IPS-NIHi11 (cell line): ENCODE results near the gene TMBIM6.
"Not testable (repeated sequence)": the region's sequence is repeated elsewhere in the genome, so short reads cannot be mapped to it uniquely, and the experiment has no call there.

Experiments
- DNase-seq: peaks from one replicate; pipeline ENCODE4 v3.0.0; 2012; ENCODE audit warnings: mixed read lengths, low spot score

TMBIM6 gene

DNA sequence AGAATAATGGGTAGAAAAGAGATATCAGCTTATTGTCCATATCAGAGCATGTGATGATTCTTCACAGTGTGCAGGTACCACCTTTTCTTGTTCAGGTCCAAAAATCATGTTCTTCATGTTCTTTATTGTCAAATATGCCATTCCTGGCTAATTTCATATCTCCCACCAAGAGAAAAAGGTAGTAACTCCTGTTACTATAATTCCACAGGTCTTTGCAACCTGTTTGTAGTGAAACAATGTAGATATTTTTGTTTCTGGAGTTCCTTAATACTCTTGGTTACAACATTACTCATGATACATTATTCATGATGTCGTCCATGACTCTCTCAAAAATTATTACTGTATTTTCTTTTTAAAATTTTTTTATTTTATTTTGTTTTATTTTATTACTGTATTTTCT, 11.3 kb upstream of the TMBIM6 start:
- DNase-seq = no peak

DNA sequence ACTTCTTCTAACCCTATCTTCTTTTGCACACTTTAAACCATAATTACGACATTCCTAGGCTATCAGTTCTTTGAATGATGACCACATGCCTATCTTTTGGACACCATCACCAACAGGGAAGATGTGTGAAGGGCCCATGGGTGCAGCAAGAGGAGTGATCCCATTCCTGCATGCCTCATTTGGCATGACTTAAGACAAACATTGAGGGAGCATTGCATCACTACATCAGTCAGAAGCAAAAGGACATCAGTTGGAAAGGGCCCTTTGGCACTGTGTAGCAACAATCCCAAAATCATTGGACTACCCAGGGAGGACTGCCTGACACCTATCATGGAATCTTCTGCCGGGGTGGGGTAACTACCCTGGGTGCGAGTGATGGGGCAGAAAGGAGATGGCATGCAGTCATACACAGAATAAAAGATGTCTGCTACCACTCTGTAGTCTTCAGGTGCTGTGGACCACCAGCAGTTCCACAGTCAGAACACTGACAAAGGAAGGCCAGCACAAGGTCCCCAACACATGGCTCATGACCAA, 10.7 kb upstream of the TMBIM6 start:
- DNase-seq = no peak

DNA sequence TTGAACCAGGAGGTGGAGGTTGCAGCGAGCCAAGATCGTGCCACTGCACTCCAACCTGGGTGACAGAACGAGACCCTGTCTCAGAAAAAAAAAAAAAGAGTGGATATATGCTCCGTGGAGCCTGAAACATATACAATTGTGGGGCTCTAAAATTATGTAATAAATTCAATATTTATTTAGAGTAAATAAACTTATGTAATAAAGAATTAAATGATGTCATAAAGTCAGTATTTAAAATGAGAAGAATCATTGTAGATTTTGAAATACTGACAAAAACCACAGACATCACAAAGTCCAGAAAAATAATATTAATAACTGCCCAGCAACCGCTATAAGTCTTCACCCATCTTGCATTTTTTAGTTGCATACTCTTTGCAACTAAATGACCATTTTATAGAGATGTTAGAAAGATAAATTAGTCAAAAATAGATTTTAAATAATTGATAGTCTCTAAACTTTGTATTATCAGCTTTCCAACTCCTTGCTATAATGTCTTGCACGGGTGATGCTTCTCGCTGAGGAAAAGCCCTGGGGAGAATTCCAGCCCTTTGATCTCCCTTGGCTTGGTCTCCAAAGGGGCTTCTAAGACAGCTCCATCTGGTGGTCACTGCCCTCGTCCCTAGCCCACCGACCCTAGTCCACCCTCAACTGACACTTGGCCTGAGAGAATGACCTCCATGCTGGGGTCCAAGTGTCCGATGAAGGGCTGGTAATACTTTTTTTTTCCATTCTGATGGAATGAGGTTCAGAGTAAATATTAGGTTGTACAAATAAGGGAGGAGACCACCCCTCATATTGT, 7.9 kb upstream of the TMBIM6 start:
- DNase-seq = peak; percentile 51

DNA sequence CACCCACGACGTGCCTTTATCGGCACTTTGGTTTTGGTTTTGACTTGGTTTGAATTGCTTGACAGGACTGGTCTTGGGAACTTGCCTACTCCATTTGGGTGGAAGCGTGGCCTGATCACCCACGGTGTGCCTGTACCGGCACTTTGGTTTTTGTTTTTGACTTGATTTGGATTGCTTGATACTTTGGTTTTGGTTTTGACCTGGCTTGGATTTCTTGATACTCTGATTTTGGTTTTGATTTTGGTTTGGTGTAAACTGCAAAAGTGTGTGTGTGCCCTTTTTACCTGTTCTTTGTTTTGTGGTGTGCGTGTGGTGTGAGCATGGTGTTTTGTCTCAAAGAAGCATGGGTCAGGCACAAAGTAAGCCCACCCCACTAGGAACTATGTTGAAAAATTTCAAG, 6.5 kb upstream of the TMBIM6 start:
- not testable (repeated sequence) for DNase-seq

DNA sequence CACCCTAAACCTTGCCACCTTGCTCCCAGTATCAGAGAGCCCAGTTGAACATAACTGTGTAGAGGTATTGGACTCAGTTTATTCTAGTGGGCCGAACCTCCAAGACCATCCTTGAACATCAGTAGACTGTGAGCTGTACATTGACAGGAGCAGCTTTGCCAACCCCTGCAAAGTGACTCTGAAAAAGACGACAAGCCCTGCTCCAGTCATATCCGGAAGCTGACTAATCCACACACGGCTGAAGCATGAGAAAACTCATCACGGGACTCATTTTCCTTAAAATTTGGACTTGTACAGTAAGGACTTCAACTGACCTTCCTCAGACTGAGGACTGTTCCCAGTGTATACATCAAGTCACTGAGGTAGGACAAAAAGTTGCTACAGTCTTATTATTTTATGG, 2.6 kb upstream of the TMBIM6 start:
- not testable (repeated sequence) for DNase-seq

DNA sequence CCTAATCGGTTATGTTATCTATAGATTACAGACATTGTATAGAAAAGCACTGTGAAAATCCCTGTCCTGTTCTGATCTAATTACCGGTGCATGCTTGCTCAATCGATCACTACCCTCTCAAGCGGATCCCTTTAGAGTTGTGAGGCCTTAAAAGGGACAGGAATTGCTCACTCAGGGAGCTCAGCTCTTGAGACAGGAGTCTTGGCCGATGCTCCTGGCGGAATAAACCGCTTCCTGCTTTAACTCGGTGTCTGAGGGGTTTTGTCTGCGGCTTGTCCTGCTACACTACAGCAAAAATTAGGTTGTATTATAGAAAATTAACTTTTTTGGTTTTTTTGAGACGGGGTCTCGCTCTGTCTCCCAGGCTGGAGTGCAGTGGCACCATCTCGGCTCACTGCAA, 1.1 kb upstream of the TMBIM6 start:
- not testable (repeated sequence) for DNase-seq

DNA sequence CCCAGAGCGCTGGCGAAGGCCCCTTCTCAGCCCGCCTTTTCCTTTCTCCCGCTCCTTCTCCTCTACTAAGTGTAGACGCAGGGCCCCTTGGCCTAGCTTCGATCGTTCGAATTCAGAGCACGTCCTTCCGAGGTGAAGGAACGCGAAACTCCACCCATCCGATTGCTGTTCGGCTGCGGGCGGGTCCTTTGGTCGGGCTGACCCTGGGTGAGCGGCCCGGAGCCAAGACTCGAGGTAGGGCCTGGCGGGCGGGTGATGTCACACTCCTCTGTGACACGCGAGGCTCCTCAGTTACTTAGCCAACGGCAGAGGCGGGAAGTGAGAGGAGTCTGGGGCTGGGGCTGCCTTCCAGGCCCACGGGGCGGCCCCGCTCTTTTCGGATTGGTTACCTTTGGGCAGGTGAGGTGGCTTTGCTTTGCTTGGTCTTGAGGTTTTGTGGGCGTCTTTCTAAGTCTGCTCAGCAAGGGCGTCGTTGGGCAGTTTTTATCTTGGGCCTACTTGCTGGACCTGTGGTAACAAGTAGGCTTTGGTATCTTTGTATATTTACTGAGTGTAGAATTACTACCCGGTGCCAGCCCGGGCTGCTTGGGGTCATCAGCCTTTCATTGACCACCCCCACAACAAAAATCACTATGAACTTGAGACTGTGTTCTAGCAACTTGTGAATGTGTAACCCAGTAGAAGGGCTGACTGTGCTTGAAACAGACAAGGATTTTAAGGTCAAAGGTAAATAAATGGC, 694 bp downstream of the TMBIM6 start:
- DNase-seq = peak; percentile 78

DNA sequence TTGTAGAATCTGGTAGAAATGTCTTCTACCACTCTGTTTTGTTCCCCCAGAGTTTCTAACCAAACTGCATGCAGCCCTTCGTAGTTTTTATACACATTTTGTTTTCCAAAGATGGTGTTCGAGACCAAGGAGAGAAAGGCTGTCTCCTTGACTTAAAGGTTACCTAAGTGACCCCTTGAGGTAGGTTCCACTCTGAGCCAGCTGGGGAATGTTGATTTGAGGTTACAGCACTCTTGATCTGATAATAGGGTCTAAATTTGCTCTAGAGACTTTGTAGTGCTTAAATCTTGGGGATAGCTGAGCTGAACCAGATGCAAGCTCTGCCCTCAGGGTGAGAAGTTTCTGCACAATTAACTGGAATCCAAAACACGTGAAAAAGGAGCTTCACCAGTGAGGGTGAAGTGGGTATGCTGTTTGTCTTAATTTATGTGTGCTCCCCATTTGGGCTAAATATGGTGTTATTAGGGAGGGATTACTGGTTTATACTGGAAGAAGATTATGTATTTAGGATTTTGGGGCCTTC, 3.1 kb downstream of the TMBIM6 start:
- DNase-seq = no peak

DNA sequence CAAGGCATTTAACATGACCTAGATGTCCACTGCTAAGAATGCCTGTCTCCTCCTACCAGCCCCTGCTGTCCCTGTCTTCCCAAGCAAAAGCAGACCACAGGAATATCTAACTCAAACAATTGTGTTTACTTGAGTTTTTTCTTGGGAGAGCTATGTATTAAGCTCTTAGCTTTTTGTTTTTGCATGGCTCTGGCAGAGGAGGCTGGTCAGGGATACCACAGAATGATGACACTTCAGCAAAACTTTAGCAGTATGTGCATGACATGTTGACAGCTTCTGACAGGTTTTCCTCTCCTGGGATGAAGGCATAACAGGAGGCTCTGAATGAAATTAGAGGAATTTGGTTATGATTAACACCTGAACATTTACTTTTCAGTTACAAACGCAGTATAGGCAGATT, 6.9 kb downstream of the TMBIM6 start:
- no peak for DNase-seq

DNA sequence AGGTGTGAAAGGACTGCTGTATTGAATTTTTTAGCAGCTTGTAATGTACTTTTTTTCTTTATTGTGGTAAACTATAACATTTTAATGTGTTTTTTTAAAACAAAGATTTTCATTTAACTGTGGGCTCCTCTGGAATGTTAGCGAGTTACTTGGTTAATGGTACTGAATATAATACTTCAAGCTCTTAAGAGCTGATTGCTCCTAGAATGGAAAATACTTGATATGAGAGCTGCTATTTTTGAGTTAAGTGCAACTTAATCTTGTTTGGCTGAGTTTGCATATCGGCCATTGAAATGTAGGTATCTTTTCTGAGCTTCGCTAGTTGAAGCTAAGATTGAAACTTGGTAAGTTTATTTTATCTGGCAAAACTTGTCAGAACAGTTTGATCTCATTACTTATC, 7.4 kb downstream of the TMBIM6 start:
- DNase-seq = no peak

DNA sequence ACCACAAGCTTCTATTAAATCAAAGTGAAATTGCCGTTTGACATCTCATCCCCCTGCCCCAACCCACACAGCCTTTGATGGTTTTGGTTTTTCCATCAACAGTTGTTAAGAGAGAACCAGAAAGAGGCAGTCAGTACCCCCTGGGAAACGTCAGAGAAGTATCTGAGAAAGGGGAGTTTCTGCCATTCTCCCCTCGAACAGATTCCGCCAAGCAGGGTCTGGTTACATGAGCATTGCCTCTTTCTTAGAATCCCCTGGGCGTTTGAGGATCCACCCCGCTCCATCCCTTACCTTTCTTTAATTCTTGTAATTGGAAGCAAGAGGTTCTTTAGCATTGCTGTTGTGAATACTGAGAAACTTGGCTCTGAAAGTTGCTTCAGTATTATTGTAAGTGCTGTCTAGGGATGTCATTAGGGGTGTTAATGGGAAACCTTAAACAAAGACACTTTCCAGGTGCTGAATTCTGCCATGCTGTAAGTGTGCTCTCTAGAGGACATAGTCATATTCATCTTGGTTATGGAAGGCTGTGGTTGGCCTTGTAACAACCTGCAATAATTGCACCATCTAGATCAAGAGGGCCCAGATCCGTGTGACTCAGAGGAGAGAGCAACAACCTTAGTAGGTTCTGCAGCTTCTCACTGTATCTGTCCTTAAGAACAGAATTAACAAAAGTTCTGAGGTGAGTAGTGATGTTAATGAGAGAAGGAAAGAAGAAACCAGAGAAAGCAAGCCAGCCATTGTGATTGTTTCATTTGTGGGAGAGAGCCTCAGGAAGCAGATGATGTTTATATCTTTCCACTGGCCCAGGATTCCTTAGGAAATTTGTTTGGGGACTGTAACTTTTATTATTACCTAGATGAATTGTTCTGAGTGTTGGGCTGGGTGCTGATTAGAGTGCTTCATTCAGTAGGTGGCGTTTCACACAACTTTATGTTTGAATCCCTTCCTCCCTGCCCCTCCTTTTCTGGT, 9.0 kb downstream of the TMBIM6 start:
- no peak for DNase-seq

DNA sequence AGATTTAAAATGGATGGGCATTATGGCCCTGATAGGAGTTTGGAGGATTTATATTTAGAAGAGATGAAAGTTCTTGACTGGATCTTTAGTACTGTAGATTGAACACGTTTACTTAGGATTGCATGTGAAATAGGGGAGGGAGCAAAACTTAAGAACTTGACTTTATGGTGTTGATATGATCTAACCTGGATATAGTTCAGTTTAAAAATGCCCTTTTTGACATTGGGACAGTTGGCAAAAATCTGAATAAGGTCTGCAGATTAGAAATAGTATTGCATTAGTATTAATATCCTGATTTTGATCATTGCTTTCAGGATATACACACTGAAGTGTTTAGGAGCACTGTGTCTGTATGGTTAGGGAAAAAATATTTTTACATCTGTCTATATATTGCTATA, 9.6 kb downstream of the TMBIM6 start:
- DNase-seq = no peak

DNA sequence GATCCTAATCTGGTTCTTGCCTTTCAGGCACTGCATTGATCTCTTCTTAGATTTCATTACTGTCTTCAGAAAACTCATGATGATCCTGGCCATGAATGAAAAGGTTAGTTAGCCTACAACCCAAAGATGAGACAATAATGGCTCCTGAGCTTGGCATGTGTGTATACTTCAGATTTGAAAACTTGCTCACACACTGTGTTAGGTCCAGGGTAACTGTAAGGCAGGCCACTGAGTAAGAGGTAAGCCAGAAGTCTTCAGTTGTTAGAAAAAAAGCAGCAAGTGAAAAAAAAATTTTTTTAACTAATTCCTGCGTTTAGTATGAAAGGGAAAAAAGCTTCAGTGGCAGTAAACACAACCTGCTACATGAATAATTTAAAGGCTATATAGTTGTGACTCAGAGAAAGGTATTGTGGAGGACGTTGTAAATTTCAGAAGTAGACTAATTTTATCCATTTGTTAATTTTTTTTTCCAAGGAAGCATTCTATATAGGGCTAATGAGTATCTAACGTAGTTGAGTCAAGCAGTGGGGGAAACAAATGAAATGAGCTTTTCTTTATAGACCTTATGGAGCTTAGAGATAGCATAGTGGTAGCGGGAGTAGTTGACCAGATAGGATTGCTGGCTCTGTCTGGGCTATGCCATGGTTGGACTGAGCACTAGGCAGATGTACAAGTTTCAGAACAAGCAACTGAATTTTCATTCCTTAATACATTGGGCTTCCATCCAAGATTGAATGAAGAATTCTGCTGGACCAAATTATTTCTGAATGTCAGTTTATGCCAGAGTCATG, 20.5 kb downstream of the TMBIM6 start:
- no peak for DNase-seq

DNA sequence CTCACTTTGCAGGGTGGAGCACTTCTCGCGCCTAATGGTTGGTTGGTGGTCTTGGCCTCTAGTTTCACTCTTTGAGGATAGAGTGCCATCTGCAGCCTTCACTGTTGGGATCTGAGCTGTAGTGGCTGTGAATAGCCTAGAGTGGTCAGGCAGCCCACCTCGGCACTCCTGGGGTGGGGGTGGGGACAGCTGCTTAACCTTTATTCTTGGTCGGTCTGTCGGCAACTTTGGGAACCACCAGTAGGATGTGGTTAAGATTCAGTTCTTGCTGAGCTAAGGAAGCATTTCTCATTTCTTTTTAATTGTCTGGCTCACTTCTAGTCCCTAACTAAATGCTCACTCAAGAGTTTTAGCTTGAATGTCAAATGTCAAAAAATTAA, 21.1 kb downstream of the TMBIM6 start:
- DNase-seq = no peak

DNA sequence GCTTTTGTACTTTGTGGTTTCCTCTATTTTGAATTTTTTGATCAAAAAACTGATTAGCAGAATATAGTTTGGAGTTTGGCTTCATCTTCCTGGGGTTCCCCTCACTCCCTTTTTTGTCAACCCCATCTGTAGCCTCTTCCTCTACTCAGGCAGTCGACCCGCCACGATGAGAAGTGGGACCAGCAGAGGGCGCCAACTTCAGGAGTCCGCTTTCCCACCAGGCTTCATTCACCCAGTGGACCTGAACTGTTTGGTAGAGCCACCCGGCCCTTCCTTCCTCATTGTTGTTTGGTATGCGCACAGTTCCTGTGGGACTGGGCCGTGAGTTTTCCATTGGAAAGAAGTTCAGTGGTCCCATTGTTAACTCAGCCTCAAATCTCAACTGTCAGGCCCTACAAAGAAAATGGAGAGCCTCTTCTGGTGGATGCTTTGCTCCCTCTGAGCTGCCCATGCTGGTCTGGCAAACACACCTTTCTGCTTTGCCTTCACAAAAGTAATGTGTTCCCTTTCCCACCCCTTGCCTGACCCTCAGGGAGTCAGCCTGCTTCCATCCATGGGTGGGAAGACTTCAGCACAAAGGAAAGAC, 21.7 kb downstream of the TMBIM6 start:
- peak; percentile 84 for DNase-seq

DNA sequence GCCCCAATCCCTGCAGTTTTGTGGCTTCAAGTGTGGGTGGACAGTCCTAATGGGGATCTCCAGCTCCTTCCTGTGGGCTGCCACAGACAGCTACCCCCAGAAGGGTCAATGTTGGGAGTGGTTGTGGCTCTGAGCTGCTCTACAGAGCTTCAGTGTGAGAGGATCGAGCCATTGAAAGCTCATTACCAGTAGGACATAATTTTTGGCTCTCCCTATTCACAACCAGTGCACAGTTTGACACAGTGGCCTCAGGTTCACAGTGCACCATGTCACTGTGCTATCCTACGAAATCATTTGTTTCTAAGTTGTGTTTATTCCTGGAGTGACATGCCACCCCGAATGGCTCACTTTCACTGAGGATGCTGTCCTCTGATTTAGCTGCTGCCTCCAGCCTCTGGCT, 22.8 kb downstream of the TMBIM6 start:
- DNase-seq = no peak

DNA sequence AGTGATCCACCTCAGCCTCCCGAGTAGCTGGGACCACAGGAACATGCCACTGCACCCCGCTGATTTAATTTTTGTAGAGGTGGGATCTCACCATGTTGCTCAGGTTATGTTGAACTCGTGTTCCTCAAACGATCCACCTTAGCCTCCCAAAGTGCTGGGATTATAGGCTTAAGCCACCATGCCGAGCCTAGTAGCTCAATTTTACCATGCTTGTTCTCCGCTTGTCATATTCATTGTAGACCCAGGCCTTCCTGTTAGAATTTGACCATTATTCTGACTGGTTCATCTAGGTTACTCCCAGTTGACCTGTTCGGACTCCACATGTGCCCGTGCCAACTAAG, 24.7 kb downstream of the TMBIM6 start:
- no peak for DNase-seq

DNA sequence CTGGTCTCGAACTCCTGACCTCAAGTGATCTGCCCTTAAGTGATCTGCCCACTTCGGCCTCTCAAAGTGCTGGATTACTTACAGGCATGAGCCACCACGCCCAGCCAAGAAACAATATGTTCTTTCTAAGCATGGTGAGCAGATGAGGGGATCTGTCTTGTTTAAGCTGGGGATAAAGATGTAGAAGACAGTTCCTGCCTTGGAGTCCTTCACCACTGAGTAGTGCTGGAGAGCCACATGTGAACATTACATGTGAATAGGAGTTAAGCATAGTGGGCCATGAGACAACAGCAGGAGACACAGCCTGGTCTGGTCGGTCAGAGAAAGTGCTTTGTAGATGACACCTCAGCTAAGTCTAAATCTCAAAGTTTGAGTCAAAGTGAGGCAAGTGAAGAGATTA, 26.0 kb downstream of the TMBIM6 start:
- DNase-seq = no peak

DNA sequence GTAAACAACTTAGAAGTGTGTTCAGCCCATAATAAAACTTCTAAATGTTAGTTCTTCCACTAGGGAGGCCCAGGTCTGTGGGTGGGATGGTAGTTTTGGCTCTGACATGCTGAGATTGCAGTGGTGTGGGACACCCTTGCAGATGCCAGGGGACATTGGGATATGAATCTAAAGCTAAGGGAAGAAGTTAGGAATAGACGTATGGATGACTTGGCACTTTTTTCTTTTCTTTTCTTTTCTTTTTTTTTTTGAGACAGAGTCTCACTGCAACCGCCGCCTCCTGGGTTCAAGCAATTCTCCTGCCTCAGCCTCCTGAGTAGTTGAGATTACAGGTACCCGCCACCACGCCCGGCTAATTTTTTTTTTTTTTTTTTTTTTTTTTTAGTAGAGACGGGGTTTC, 31.7 kb downstream of the TMBIM6 start:
- DNase-seq = not testable (repeated sequence)

DNA sequence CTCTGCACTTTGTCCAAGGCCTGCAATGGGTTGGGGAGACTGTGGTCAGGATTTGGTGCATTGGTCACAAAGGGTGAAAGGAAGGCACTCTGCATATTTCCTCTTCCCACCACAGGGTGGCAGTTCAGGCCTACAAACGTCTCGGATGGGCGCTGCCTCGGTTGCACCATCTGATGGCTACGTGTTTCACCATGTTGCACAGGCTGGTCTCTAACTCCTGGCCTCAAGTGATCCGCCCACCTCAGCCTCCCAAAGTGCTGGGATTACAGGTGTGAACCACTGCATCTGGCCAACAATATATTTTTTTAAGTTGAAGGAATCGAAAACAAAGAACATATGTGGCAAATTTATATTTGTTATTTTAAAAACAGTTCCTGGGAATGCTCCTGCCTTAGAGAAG, 35.1 kb downstream of the TMBIM6 start:
- peak; percentile 84 for DNase-seq

DNA sequence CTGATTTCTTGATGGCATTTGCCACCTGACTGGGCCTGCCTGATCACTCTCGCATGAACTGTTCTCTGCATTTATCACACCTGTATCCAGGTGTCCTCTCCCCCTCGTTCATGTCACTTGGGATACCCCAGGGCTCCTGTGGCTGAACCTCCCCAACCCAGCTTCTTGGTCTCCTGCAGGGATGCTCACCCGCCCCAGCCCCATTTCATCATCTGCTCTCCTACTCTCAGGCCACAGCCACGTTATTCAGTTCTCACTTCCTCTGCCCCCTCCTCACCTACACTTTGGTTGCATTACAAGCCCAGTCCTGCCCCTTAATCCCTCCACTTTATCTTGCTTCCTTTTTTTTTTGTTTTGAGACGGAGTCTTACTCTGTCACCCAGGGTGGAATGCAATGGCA, 35.5 kb downstream of the TMBIM6 start:
- DNase-seq = no peak
